Muscle of back (tissue), 11 donors: Measurements from ENCODE around the gene RBM44. TPM values are rescaled to one million over a fixed set of nuclear protein-coding genes. Genes with fewer than 3 reads are reported as not detected.

Source experiments
- DNase-seq, 3 donors: peaks; one replicate each; pipeline versions ENCODE4 v3.0.0 to v3.0.0-alpha.2; 2013
- polyA plus RNA-seq, 10 donors: library from polyadenylated mRNA; unstranded; fragments of 120-200 nt; gene quantifications; one replicate each; pipeline ENCODE4 v1.2.1, GENCODE V29; 2013; ENCODE audit not compliant: insufficient read length in 10 of 10

The RBM44 gene
- polyA plus RNA-seq, 10 donors = 0.29 to 1.4 (median 0.66) TPM

GRCh38 chr2:237872178-237872887 is 73.8 kb downstream of the RBM44 start:
- DNase-seq = no peak

- peak in 1 of 3 donors; percentile 65 for DNase-seq
These were observed 74.8 kb downstream of the RBM44 start for GRCh38 chr2:237873421-237873831.

- DNase-seq = no peak
These were observed 75.4 kb downstream of the RBM44 start for GRCh38 chr2:237873897-237874551.

- DNase-seq = no peak
These were observed 76.1 kb downstream of the RBM44 start for GRCh38 chr2:237874585-237875161.

GRCh38 chr2:237875256-237876060 is 76.9 kb downstream of the RBM44 start:
- DNase-seq = no peak

- DNase-seq = no peak
These were observed 77.5 kb downstream of the RBM44 start for GRCh38 chr2:237876061-237876526.

- DNase-seq = no peak
These were observed 78.0 kb downstream of the RBM44 start for GRCh38 chr2:237876532-237876931.

GRCh38 chr2:237876951-237877491 is 78.4 kb downstream of the RBM44 start:
- no peak for DNase-seq

- no peak for DNase-seq
These were observed 79.2 kb downstream of the RBM44 start for GRCh38 chr2:237877576-237878307.

- no peak for DNase-seq
These were observed 79.9 kb downstream of the RBM44 start for GRCh38 chr2:237878321-237879057.

- peak in 1 of 3 donors; percentile 38 for DNase-seq
These were observed 80.5 kb downstream of the RBM44 start for GRCh38 chr2:237879058-237879430.

GRCh38 chr2:237879991-237880560 is 81.5 kb downstream of the RBM44 start:
- no peak for DNase-seq

GRCh38 chr2:237882510-237883481 is 84.2 kb downstream of the RBM44 start:
- DNase-seq = no peak

GRCh38 chr2:237883951-237884446 is 85.4 kb downstream of the RBM44 start:
- DNase-seq = no peak

- no peak for DNase-seq
These were observed 86.1 kb downstream of the RBM44 start for GRCh38 chr2:237884681-237885080.

GRCh38 chr2:237885111-237885930 is 86.7 kb downstream of the RBM44 start:
- no peak for DNase-seq

GRCh38 chr2:237885931-237886684 is 87.5 kb downstream of the RBM44 start:
- no peak for DNase-seq
